GM19397 (cell line): ENCODE data around the gene F2RL3.

ENCODE experiments used
- ATAC-seq: cut with Tn5 transposase; IDR thresholded peaks from one replicate; pipeline ENCODE4 v1.9.1; 2021; ENCODE audit warnings: mild to moderate bottlenecking, moderate library complexity; ENCODE audit not compliant: unreplicated experiment

F2RL3 gene

GRCh38 chr19:16888629-16889365 is at the start of gene F2RL3:
Gene F2RL3, plus strand, starts transcription at chr19:16888999. Its CDS starts 191 bp downstream, at chr19:16889190.
- ATAC-seq = no peak

DNA sequence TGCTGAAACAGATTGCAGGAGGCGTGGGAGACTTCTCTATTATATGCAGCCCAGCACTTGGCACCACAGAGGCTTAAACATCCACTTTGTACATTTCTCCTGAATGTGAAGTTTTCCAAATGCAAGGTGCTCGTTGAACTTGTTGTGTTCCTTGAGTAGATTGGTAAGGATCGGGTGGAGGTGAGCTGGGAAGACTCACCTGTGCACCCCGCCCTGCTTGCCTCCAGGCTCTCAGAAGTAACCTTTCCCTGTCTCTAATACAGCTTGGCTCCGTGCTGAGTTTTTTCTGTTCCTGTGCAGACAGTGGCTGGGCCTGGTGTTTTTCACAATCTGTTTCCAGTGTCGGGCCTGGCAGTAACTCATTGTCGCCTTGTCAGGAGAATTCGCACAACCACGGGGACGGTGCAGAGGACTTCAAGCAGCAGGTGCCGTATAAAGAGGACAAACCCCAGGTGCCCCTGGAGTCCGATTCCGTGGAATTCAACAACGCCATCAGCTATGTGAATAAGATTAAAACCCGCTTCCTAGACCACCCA is 47.3 kb upstream of the F2RL3 start:
- no peak for ATAC-seq

DNA sequence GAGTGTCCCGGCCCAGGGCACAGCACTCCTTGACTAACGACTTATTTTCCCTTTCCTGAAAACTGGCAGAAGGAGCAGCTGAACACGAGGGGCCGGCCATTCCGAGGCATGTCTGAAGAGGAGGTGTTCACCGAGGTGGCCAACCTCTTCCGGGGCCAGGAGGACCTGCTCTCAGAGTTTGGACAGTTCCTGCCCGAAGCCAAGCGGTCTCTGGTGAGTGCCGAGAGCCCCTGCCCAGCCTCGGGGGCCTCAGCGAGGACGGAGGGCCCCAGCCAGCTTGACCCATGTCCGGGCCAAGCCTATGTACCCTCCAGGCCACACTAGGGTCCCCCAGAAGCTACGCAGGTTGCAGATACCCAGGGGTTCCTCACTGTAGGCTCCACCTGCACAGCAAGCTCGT is 41.9 kb upstream of the F2RL3 start:
- no peak for ATAC-seq

DNA sequence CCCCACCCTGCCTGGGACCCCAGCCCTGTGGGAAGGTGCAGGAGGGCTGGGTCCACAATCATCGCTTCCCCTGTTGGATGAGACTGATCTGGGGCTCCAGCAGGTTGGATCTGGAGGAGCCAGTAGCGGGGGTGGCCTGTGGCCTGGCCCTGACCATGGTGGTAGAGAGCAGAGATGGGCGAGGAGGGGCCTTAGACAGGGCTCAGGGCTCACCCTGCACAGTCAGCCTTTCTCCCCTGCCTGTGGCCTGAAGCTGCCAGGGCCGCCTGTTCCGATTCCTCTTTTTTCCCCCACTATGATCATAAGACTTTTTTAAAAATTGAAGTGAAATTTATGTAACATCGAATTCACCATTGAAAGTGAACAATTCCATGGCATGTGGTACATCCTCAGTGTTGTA is 41.4 kb upstream of the F2RL3 start:
- no peak for ATAC-seq

DNA sequence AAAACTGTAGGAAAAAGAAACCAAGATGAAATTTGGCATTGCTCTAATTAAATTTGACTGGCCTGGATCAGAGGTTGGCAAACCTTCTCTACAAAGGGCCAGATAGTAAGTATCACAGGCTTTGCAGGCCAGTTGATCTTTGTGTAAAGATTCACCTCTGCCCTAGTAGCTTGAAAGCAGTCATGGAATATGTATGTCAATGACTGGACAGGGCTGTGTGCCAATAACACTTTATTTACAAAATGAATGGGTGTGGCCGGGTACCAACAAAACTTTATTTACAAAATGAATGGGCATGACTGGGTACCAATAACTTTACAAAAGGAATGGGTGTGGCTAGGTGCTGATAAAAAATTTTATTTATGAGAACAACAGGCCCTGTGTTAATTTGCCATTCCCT is 39.6 kb upstream of the F2RL3 start:
- no peak for ATAC-seq

- no peak for ATAC-seq
Measured at GRCh38 chr19:16850133-16850532, 38.7 kb upstream of the F2RL3 start.

DNA sequence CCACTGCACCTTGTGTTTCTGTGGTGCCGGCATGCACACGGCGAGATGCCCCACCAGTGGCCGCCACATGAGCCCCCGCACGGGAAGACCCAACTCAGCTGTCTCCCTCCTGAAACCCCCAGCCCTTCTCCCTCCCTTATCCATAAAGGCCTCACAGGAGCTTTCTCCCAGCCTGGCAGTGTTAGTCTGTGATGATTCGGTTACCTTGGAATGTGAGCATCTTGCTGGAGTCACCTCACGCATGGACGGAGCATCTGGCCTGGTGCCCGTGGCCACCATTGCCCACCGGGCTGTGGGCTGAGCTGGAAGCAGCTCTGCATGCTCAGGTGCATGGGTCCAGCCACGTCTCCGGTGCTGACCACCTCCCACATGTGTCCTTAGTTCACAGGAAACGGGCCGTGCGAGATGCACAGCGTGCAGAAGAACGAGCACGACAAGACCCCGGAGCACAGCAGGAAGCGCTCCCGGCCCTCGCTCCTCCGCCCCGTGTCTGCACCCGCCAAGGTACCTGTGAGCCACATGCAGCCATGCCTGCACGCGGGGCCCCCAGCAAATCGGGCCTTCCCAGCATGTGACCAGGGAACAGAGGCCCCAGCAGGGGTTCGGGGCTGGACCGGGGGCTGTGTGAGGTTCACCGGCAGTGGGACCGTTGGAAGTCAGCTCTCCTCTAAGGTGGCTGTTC is 37.6 kb upstream of the F2RL3 start:
- no peak for ATAC-seq

DNA sequence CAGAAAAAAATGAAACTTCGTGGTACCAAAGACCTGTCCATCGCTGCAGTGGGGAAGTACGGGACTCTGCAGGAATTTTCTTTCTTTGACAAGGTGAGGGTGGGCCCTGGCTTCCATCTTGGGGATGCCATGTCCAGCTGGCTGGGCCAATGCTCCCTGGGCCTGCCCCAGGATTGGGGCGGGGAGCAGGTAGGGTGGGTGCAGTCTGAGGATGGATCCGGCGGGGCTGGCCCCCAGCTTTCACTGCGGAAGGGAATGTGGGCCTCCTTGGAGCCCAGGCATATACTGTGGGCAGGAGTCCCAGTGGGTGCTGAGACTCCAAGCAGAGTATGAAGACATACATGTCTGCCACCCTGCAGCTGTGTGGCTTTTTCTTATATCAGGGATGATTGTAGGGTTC is 35.7 kb upstream of the F2RL3 start:
- no peak for ATAC-seq

GRCh38 chr19:16856091-16856490 is 32.7 kb upstream of the F2RL3 start:
- ATAC-seq = no peak

DNA sequence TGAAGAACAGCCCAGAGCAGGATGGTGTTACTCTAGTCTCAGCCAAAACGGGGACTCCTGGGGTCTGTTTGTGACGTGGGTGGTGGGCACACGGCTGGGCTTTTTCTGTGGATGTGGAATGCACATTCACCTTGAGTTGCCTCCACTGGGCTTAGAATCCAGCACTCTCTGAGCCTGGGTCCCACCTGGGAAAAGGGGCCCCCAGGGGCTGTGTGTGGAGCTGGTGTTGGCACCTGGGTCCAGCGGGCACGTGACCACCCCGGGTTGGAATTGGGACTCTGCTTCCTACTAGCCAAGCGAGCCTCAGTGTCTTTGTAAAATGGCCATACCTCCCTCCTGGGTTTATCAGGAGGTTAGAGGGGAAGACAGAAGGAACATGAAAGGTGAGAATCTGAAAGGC is 29.2 kb upstream of the F2RL3 start:
- ATAC-seq = no peak

GRCh38 chr19:16860118-16860517 is 28.7 kb upstream of the F2RL3 start:
- no peak for ATAC-seq

- no peak for ATAC-seq
Measured at GRCh38 chr19:16861011-16861410, 27.8 kb upstream of the F2RL3 start.

- no peak for ATAC-seq
Measured at GRCh38 chr19:16861834-16862233, 27.0 kb upstream of the F2RL3 start.

- ATAC-seq = no peak
Measured at GRCh38 chr19:16862826-16863415, 25.9 kb upstream of the F2RL3 start.

GRCh38 chr19:16867211-16867610 is 21.6 kb upstream of the F2RL3 start:
- ATAC-seq = no peak

DNA sequence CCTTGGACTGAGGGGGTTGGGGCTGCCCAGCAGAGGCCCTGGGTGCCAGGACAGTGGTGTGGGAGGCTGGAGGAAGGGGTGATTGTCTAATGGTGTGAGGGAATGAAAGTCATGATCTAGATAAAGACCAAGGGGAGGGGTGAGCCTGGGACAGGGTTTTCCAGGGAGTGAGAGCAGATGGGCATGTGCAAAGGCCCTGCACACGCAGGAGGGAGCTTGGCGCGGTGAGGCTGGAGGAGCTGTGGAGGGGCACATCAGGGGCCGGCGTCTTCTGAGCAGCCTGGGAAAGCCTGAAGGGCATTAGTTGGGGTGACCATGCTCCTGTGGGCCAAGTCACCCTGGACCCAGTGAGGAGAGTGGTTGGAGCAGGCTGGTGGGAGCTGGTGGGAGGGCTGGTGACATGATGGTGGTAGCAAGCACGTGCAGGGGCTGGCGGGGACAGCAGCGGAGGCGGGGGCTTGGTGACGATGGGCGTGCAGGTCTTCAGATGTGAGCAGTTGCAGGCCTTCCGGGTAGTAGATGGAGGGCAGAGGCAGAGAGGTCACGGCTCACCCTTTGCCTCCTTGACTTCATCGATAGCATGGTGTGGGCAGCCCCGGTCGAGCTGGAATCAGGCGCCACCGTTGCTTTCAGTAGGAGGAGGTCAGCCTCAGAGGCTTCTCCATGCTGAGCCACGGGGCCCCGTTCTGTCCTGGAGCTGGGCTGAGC is 20.2 kb upstream of the F2RL3 start:
- ATAC-seq = no peak

- ATAC-seq = no peak
Measured at GRCh38 chr19:16869331-16869972, 19.3 kb upstream of the F2RL3 start.

DNA sequence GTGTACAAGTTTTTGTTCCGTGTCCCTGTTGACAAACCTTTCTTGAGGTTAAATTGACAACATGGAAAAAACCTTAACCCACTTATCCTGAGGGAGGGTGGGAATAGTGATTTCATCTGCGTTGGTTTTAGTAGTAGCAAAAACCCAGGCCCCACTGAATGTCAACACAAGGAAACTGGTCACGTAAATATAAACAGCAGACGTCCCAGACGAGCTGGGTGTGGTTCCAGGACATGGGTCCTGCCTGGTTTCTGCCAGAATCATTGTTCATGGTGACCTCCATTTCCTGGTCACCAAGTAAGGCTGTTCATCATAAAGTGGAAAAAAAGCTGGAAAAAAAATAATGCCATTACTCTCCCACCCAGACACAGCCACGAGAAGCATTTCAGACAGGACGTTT is 16.9 kb upstream of the F2RL3 start:
- ATAC-seq = no peak

GRCh38 chr19:16872728-16873127 is 16.1 kb upstream of the F2RL3 start:
- ATAC-seq = no peak

- ATAC-seq = no peak
Measured at GRCh38 chr19:16873594-16873993, 15.2 kb upstream of the F2RL3 start.
